ENCODE measurements around the gene C12orf43. TPM values are rescaled to one million over a fixed set of nuclear protein-coding genes. Genes with fewer than 3 reads are reported as not detected.

Gene C12orf43
- total and polyA plus RNA-seq, 3 experiments from 2014 or later, result 24.9 to 40.3 (median 38.1) TPM

DNA sequence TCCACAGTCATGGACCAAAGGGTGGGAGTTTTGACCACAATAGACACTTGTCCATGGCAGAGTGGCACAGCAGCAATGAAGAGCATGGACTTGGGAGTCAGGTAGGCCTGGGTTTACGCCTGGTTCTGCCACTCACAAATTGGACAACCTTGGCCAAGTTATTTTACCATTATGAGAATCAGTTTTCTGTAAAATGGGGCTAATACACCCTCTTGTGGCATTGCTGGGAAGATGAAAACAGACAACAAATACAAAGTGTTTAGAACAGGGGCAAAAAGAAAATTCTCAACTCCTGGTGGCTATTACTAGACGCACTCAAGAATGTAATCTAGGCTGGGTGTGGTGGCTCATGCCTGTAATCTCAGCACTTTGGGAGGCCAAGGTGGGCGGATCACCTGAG is 2.6 kb downstream of the C12orf43 start:
- Histone ChIP-seq H3K4me3 (ENCODE audit: low read length) (no peak overlapping the region), H3K4me1 (ENCODE audit: insufficient read depth, low read length) (peaks cover 11% of the 10 kb centered on the region), H3K27ac (ENCODE audit: low read depth, low read length) (no peak overlapping the region), H3K36me3 (ENCODE audit: insufficient read depth, low read length) (peaks cover 19% of the 10 kb centered on the region), H3K27me3 (ENCODE audit: insufficient read depth, low read length, poor library complexity, severe bottlenecking) (no peaks in the 10 kb centered on the region), H3K9me3 (ENCODE audit: low read length) (no peaks in the 10 kb centered on the region)
- no peak for DNase-seq
- Mint-ChIP-seq H3K9me3 (no peaks in the 10 kb centered on the region), H3K4me1 (peaks cover 21 to 32% (median 30%) of the 10 kb centered on the region in 3 donors), H3K27ac (peak overlapping the region in 1 of 8 donors; percentile 70), H3K27me3 (no peaks in the 10 kb centered on the region), H3K36me3 (peaks cover 3 to 49% (median 12%) of the 10 kb centered on the region in 3 donors), H3K4me3 (peak overlapping the region in 3 of 7 donors; percentile 27 to 54 (median 27))
- CTCF ChIA-PET, result interaction anchor here (0.6 to 2.6 kb wide), 3 partner anchors 46 to 1247 kb away, joined by 3 to 10 read pairs (median 4); no protein-coding TSS in a partner anchor
- POLR2A ChIA-PET, result interaction anchor here (1.1 kb wide), 1 partner anchor 25 kb away, joined by 3 read pairs; the partner anchor contains the start of gene OASL

DNA sequence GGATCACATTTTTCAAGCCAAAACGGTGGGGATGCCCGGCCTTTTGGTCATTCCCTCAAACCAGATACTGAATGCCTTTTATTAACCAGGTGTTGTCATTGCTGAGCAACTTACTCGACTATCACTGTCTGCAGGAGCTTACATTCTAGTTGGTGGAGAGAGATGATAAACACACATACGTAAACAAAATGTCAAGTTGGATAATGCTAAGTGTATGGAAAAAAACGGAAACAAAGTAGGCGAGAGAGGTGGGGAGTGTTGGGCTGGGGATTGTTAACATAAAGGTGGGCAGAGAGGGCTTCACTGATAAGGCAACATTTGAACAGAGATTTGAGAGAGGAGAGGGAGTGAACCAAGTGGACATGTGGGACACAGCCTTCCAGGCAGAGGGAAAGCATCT is 4.5 kb downstream of the C12orf43 start:
- Mint-ChIP-seq H3K9me3 (no peaks in the 10 kb centered on the region), H3K27me3 (no peaks in the 10 kb centered on the region), H3K27ac (peak overlapping the region in 1 of 8 donors; percentile 19), H3K4me1 (peaks cover 18 to 32% (median 30%) of the 10 kb centered on the region in 3 donors), H3K4me3 (peak overlapping the region in 1 of 7 donors; percentile 61), H3K36me3 (peaks cover 6 to 68% (median 12%) of the 10 kb centered on the region in 3 donors)
- no peaks in the 10 kb centered on the region for H3K9me3 ChIP-seq (ENCODE audit: low read length)
- peaks cover 24% of the 10 kb centered on the region for H3K36me3 ChIP-seq (ENCODE audit: insufficient read depth, low read length)
- DNase-seq, result no peak
- H3K27ac ChIP-seq (ENCODE audit: low read depth, low read length), result no peak overlapping the region
- no peak overlapping the region for H3K4me3 ChIP-seq (ENCODE audit: low read length)
- peaks cover 11% of the 10 kb centered on the region for H3K4me1 ChIP-seq (ENCODE audit: insufficient read depth, low read length)
- H3K27me3 ChIP-seq (ENCODE audit: insufficient read depth, low read length, poor library complexity, severe bottlenecking), result no peaks in the 10 kb centered on the region
- ChIA-PET POLR2A (no interaction called here), CTCF (no interaction called here)

DNA sequence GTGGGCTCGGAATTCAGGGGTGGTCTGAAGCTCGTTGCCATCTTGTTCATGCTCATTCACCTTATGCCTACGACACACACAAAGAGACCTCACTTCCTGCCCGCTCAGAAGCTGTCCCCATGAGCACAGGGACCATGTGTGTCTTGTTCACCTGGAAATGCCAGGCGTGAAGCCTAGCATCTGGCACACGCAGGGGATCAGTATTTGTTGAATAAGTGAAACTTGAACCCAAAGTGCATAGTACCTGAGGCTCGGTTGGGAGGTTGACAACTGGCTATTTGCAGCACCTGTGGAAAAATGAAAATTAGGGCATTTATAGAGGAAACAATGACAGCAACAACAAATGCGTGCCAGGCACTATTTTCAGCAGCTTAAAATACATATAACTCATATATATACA is 5.4 kb downstream of the C12orf43 start:
- peak overlapping the region in 2 of 8 donors; percentile 7 to 63 for H3K27ac Mint-ChIP-seq
- CTCF ChIA-PET, result interaction anchor here (1.0 kb wide), 1 partner anchor 50 kb away, joined by 4 read pairs; no protein-coding TSS in a partner anchor

DNA sequence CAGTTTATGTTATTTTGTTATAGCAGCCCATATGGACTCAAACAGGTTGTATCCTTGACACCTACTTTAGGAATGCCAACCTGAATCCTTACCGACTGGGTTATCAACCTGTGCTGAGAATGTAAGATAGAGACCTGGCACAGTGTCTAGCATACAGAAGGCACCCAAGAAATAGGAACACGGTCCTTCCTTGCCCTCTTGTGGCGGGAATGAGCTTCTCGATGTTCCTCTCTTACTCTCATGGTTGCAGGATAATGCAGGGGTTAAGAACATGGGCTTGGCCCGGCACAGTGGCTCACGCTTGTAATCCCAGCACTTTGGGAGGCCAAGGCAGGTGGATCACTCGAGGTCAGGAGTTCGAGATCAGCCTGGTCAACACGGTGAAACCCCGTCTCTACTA is 6.5 kb downstream of the C12orf43 start:
- Mint-ChIP-seq H3K27ac (no peak overlapping the region), H3K4me3 (no peak overlapping the region), H3K9me3 (no peaks in the 10 kb centered on the region), H3K27me3 (no peaks in the 10 kb centered on the region), H3K36me3 (peaks cover 14 to 79% (median 16%) of the 10 kb centered on the region in 3 donors), H3K4me1 (peaks cover 3 to 16% (median 11%) of the 10 kb centered on the region in 3 donors)
- Histone ChIP-seq H3K27ac (ENCODE audit: low read depth, low read length) (no peak overlapping the region), H3K4me3 (ENCODE audit: low read length) (no peak overlapping the region), H3K27me3 (ENCODE audit: insufficient read depth, low read length, poor library complexity, severe bottlenecking) (no peaks in the 10 kb centered on the region), H3K4me1 (ENCODE audit: insufficient read depth, low read length) (no peaks in the 10 kb centered on the region), H3K9me3 (ENCODE audit: low read length) (no peaks in the 10 kb centered on the region), H3K36me3 (ENCODE audit: insufficient read depth, low read length) (peaks cover 24% of the 10 kb centered on the region)
- CTCF ChIA-PET, result interaction anchor here (1.2 to 2.0 kb wide), 2 partner anchors 25 to 87 kb away, joined by 3 to 4 read pairs; no protein-coding TSS in a partner anchor
- POLR2A ChIA-PET, result no interaction called here
- DNase-seq, result no peak

More for the DNA sequence above, 5.4 kb downstream of the C12orf43 start:
- H3K4me1 ChIP-seq (ENCODE audit: insufficient read depth, low read length), result peaks cover 6% of the 10 kb centered on the region
- Mint-ChIP-seq H3K4me3 (no peak overlapping the region), H3K9me3 (no peaks in the 10 kb centered on the region), H3K4me1 (peaks cover 12 to 24% (median 22%) of the 10 kb centered on the region in 3 donors), H3K36me3 (peaks cover 7 to 71% (median 12%) of the 10 kb centered on the region in 3 donors), H3K27me3 (no peaks in the 10 kb centered on the region)
- no peak overlapping the region for H3K27ac ChIP-seq (ENCODE audit: low read depth, low read length)
- peaks cover 24% of the 10 kb centered on the region for H3K36me3 ChIP-seq (ENCODE audit: insufficient read depth, low read length)
- H3K9me3 ChIP-seq (ENCODE audit: low read length), result no peaks in the 10 kb centered on the region
- H3K4me3 ChIP-seq (ENCODE audit: low read length), result no peak overlapping the region
- no peaks in the 10 kb centered on the region for H3K27me3 ChIP-seq (ENCODE audit: insufficient read depth, low read length, poor library complexity, severe bottlenecking)
- no peak for DNase-seq
- POLR2A ChIA-PET, result no interaction called here

DNA sequence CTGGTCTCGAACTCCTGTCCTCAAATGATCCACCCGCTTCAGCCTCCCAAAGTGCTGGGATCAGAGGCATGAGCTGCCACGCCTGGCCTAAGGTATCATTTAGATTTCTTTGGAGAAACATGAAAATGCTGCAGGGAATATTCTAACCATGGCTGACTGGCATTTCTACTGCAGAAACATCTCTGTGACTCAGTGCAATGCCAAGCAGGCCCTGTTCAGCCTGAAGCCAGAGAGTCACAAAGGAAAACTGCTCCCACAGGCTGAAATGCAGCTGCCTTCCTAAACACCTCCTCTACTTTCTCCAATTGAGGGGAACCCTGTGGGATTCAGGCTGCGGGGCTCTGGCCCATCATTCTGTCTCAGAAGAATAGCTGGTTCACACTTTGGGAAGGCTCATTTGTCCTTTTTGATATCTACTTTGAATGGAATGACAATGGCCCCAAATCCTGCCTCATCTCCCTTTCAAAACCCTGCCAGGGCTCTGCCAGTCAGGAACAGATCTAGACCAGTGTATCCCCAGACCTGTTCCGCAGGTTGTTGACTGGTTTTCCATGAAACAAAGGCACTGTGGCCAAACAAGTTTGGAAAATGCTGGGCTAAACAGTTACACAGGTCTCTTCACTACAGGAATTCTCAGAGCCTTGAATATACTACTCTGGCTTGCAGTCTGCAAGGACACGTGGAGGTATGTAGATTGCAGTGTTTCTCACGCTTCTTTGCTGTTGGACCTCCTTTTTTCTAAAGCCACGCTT is 7.8 kb downstream of the C12orf43 start:
- H3K27ac ChIP-seq (ENCODE audit: low read depth, low read length), result no peak overlapping the region
- peaks cover 24% of the 10 kb centered on the region for H3K36me3 ChIP-seq (ENCODE audit: insufficient read depth, low read length)
- H3K27ac Mint-ChIP-seq, result no peak overlapping the region
- H3K4me3 Mint-ChIP-seq, result no peak overlapping the region
- no peaks in the 10 kb centered on the region for H3K4me1 ChIP-seq (ENCODE audit: insufficient read depth, low read length)
- H3K27me3 Mint-ChIP-seq, result no peaks in the 10 kb centered on the region
- no peaks in the 10 kb centered on the region for H3K9me3 Mint-ChIP-seq
- ChIA-PET POLR2A (no interaction called here), CTCF (interaction anchor here (1.1 to 5.4 kb wide), 4 partner anchors 26 to 88 kb away, joined by 3 to 36 read pairs (median 4); no protein-coding TSS in a partner anchor)
- H3K36me3 Mint-ChIP-seq, result peaks cover 16 to 90% (median 18%) of the 10 kb centered on the region in 3 donors
- H3K27me3 ChIP-seq (ENCODE audit: insufficient read depth, low read length, poor library complexity, severe bottlenecking), result no peaks in the 10 kb centered on the region
- H3K4me3 ChIP-seq (ENCODE audit: low read length), result no peak overlapping the region
- no peak for DNase-seq
- peaks cover 2 to 12% (median 6%) of the 10 kb centered on the region in 3 donors for H3K4me1 Mint-ChIP-seq
- H3K9me3 ChIP-seq (ENCODE audit: low read length), result no peaks in the 10 kb centered on the region

DNA sequence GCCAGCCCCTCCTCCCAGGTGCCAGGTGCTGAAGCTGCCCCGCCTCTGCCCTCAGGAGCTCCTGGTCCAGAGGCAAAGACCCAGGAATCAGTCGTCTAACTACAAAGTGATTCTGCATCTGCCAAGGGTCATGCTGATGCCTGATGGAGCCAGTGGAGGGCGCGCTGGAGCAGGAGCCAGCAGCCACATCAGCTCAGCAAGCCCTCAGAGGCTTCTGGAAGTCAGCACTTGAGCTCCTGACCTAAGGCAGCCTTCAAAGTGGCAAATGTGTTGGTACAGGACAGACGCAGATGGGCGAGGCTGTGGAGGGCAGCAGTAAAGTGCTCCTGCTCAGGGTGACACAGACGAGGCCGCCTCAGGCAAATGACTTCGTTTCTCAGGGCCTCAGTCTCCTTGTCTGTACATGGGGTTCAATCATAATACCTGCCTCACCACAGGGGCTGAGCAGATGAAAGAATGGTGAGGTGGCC is 10.9 kb downstream of the C12orf43 start:
- Histone ChIP-seq H3K27me3 (ENCODE audit: insufficient read depth, low read length, poor library complexity, severe bottlenecking) (no peaks in the 10 kb centered on the region), H3K4me3 (ENCODE audit: low read length) (no peak overlapping the region), H3K36me3 (ENCODE audit: insufficient read depth, low read length) (peaks cover 11% of the 10 kb centered on the region), H3K9me3 (ENCODE audit: low read length) (no peaks in the 10 kb centered on the region), H3K4me1 (ENCODE audit: insufficient read depth, low read length) (no peaks in the 10 kb centered on the region), H3K27ac (ENCODE audit: low read depth, low read length) (no peak overlapping the region)
- no peak overlapping the region for H3K4me3 Mint-ChIP-seq
- POLR2A ChIA-PET, result interaction anchor here (1.6 kb wide), 1 partner anchor 55 kb away, joined by 15 read pairs; no protein-coding TSS in a partner anchor
- no peaks in the 10 kb centered on the region for H3K9me3 Mint-ChIP-seq
- peaks cover 0 to 3% (median 0%) of the 10 kb centered on the region in 3 donors for H3K4me1 Mint-ChIP-seq
- no peaks in the 10 kb centered on the region for H3K27me3 Mint-ChIP-seq
- peak overlapping the region in 3 of 8 donors; percentile 9 to 45 (median 17) for H3K27ac Mint-ChIP-seq
- H3K36me3 Mint-ChIP-seq, result peaks cover 4 to 82% (median 19%) of the 10 kb centered on the region in 3 donors
- CTCF ChIA-PET, result interaction anchor here (0.6 to 5.4 kb wide), 8 partner anchors 33 to 107 kb away, joined by 3 to 36 read pairs (median 3); no protein-coding TSS in a partner anchor
- peak; percentile 11 to 55 (median 28) for DNase-seq

DNA sequence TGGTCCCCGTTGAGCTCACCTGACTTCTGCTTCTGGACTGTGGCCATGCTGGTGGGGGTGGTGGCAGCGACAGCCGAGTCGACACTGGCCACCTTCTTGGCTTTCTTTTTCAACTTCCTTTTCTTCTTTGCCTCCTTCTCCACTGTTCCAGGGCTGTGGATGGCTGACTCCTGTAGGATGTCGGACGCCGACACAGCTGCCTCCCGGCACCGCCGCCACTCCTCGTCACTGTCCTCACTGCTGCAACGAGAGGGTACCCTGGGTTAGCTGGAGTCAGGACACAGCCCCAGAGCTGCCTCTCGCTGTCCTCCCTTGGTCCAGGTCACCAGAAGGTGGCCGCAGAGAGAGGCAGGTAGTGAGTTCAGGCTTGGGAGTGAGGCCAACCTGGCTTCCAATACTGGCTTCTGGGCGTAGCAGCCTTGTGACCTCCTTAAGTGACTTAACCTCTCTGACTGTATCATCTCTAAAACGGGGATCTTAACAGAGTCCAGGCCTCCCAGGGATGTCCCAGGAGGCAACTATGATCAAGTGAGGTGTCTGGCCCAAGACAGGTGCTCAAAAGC is 12.0 kb downstream of the C12orf43 start:
- Histone ChIP-seq H3K9me3 (ENCODE audit: low read length) (no peaks in the 10 kb centered on the region), H3K27me3 (ENCODE audit: insufficient read depth, low read length, poor library complexity, severe bottlenecking) (no peaks in the 10 kb centered on the region), H3K27ac (ENCODE audit: low read depth, low read length) (no peak overlapping the region), H3K4me1 (ENCODE audit: insufficient read depth, low read length) (no peaks in the 10 kb centered on the region), H3K4me3 (ENCODE audit: low read length) (no peak overlapping the region), H3K36me3 (ENCODE audit: insufficient read depth, low read length) (peaks cover 10% of the 10 kb centered on the region)
- H3K4me1 Mint-ChIP-seq, result peaks cover 0 to 3% (median 0%) of the 10 kb centered on the region in 3 donors
- H3K36me3 Mint-ChIP-seq, result peaks cover 4 to 71% (median 19%) of the 10 kb centered on the region in 3 donors
- no peaks in the 10 kb centered on the region for H3K9me3 Mint-ChIP-seq
- ChIA-PET CTCF (interaction anchor here (0.7 to 5.4 kb wide), 4 partner anchors 33 to 98 kb away, joined by 3 to 36 read pairs (median 3); no protein-coding TSS in a partner anchor), POLR2A (interaction anchor here (0.6 to 1.6 kb wide), 2 partner anchors 48 to 56 kb away, joined by 3 to 15 read pairs; no protein-coding TSS in a partner anchor)
- no peak for DNase-seq
- peak overlapping the region in 1 of 8 donors; percentile 27 for H3K27ac Mint-ChIP-seq
- no peak overlapping the region for H3K4me3 Mint-ChIP-seq
- no peaks in the 10 kb centered on the region for H3K27me3 Mint-ChIP-seq

Measured in CD8-positive, alpha-beta memory T cell (primary cell).